Mesenteric fat pad (tissue), 1 donor: ENCODE data around the gene PPP1R9B. TPM values are rescaled to one million over a fixed set of nuclear protein-coding genes. Genes with fewer than 3 reads are reported as not detected.

Experiments used
- DNase-seq: peaks from one replicate; pipeline ENCODE4 v3.0.0-alpha.2; 2020; ENCODE audit warnings: low spot score
- total RNA-seq: library from RNA; stranded (reverse); fragmentation: NEBNext Ultra II Directional; extraction: Animal tissue kit (Norgen Biotek cat#: 25700); gene quantifications from one replicate; pipeline ENCODE4 v1.2.1, GENCODE V29; 2021
- donor health status: DM: yes; HTN: yes; CAD: no.

PPP1R9B gene
- total RNA-seq, 1 donor from 2014 or later: 56.5 TPM

DNA sequence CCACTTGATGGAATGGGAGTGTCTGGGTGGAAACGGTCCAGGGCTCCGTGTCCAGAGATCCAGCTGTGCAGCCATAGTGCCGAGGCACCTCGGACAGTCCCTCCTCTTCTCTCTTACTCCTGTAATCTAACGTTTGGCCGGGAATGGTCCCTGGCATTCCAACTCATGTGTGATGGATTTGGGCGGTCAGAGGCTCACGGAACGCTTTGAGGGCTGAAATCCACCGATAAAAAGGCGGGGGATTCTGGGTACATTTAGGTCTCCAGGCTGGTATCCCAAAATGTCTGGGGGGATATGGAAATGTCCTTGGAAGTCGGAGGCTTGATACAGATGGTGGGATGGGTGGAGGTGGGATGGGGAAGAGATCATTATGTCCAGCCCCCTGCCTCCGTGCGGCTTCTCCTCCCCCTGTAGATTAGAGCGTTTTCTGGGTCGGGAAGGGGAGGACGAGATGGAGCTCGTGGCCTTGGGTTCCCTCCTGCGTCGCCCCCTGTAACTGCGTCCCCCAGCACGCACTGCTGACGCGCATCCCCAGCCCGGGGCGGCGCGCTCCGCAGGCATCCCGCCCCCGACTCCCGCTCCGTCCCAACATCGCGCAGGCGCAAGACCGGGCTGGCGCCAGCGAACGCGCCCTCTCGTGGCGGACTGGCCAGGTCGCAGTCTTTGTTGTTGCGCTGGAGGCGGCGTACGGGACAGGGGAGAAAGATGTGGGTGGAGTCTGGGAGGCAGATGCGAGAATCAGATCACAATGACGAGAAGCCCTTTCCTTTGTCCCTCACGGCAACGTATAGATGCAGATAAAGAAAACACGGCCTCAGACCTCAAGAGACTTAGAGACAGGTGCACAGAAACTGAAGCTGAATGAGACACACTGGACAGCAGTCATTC, 10.8 kb upstream of the PPP1R9B start:
- peak; percentile 98 for DNase-seq

DNA sequence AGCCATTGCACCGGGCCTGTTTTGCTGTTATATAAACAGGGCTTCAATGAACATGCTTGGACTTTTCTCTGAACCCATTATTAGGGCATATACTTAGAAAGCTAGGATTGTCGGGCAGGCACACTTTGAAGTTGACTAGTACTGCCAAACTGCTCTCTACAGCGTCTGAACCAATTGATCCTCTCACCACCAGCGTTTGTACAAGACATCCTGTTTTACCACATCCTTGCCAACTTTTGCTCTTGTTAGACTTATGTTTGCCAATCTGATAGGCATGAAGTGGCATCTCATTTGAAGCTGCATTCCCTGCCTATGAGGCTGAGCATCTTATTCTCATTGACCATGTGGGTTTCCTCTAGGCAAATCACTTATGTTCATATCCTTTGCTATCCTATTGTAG, 7.4 kb upstream of the PPP1R9B start:
- no peak for DNase-seq

DNA sequence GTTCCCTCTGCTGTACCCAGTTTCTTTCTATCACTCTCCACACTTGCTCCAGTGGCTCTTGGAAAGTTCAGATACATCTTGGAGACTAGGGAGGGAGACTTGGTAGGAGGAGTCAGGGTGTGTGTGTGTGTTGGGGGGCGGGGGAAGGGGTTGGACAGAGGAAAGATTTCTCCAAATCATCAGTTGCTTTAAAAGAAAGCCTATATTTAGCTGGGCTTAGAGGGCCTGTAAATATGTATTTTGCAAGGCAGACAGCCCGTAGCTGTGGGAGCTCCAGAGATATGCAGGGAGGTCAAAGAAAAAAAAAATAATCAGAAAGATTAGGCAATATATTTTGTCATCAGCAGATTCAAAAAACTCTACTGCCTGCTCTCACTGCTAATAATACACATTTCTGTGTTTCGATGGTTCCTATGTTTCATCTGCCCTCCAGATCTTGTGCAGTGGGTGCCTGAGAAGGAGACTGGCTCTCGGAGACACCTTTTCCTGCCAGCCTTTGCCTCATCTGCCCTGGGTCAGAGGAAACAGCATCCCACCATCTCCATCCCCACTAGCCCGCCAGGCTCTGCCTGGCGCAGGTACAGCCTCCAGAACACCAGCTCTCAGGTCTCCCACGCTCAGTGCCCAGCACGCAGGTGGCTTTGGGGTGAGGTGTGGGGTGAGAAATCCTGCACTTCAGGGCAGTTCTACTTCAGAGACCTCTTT, 4.8 kb upstream of the PPP1R9B start:
- DNase-seq: no peak

DNA sequence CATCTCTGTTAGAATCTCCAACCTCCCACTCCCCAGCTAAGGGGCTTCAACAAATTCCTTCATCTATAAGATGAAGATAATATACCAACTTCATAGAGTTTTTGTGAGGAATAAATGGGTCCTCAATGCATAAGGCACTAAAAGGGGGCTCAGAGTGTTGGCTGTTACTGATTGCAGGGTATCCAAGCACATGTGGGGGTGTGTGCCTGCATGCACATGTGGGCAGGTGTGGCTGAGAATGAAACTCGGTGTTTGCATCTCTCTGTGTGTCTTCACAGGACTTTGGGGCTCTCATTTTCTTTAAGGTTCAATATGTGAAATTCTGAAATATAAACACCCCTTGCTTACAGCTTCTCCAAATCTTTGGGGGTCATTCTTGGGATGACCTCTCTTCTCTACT, 4.1 kb upstream of the PPP1R9B start:
- no peak for DNase-seq

DNA sequence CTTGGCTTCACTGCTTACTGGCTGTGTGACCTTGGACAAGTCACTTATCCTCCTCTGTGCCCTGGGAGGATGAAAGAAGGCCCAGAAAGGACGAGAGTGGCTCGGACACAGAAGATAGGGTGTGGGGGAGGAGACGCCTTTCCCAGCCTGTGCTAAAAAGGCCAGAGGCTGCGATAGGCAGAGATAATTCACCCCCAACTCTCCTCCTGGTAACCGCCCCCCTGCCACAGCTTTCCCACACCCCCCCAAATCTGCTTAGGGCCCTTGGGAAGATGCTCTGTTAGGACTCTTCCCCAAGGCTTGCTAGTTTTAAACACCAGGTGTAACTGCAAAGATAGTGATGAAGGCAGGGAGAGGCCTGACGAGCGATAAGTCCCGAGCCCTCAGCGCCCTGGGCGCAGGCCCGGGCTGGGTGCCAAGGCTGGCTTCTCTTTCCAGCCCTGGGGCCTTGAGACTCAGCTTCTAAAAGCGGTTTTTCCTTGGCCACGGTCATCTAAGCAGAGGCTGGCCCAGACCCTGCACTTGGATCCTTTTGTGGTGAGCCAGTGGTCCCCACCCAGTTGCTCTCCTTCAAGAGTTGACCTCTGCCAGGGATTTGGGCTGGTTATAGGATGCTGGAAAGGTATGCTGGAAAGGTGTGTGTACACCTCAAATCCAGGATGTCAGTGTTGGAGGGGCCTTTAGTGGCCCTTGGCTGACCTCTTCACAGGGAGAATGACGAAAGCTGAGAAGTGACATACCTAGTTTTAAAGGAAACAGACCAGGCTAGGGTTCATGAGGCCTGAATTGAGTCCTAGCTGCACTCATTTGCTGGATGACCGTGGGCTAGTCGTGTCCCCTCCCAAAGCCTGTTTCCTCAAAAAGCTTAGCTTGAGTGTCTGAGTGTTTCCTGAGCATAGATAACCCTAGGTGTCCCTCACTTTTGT, 3.4 kb upstream of the PPP1R9B start:
- DNase-seq: no peak

DNA sequence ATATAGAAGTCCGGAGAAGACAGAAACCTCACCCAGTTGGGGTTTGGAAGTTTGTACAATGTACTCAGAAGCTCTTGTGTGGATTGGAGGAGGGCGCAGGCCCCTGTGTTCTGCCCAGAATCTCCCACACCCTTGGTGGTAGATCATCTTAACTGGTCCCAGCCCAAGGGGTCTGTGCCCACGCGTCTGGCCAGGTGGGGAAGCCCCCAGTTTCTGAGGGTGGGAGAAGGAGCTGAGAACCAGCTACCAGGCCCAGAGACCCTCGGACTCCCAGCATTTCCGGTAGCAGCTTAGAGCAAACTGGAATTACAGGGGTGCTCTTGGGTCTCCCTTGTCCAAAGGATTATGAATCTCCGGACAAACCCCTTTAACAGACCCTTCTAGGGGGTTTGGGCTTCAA, 2.3 kb upstream of the PPP1R9B start:
- no peak for DNase-seq

DNA sequence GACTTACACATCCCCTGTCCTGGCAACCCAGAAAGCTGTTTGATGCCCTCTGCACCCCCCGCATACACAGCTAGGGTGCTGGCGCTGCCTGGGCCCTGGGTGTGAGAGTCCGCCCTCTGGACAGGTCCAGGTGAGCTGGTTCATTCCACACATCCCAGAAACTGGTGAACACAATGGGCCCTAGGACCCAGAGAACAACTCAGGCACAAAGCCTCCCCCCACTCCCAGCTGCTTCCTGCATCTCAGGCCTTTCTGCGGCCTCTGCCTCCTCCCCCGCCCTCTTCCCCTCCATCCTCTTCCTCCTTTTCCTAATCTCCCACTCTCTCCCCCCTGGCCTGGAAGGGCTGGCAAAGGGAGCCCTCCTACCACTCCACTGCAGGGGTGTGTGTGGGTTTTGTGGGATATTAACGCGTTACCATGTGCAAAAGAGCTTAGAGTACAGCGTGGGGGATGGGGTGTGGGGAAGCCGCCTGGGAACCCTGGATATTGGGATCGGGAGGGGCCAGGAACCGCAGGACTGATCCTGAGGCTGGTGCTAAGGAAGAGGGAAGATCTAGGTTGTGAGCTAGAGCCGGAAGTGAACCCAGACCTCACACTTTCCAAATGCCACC, 1.6 kb upstream of the PPP1R9B start:
- DNase-seq: no peak

DNA sequence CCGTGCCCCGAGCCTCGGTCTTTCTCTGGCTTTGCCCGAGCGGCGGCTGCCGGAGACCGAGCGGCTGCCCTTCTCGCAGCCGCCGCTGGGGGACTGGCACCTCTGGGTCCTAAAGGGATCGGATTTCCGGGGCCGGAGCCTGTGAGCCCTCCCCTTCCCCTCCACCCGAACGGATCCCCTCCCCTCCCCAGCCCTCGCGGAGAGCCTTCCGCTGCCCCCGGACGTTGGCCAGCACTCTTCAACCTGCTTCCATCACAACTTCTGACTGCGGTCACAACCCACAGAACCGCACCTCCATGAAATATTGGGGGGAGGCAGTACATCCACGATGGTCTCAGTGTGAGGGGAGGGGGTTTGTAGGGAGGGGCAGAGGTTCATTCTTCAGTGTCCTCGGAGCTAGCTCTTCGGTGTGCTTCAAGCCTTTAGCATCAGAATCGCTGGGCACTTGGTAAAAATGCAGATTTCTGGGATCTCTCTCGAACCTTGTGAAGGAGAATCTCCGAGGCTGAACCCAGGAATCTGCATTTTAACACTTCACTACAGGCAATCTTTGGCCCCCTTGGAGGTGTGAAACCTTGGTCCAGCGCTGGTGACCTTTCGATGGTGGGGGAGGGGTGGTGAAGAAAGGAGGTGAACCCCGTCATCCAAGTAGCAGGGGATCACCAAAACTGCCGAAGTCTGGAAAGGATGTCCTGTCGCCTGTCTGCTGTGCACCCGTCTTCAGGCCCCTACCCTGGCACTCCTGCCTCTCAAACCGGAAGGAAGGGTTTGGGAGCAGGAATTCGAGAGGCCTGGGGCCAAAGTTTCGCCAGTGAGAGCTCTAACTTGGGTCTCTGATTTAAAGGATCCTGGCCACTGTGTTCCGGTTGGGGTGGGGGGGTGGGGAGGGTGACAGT, 812 bp upstream of the PPP1R9B start:
- DNase-seq: peak; percentile 98

DNA sequence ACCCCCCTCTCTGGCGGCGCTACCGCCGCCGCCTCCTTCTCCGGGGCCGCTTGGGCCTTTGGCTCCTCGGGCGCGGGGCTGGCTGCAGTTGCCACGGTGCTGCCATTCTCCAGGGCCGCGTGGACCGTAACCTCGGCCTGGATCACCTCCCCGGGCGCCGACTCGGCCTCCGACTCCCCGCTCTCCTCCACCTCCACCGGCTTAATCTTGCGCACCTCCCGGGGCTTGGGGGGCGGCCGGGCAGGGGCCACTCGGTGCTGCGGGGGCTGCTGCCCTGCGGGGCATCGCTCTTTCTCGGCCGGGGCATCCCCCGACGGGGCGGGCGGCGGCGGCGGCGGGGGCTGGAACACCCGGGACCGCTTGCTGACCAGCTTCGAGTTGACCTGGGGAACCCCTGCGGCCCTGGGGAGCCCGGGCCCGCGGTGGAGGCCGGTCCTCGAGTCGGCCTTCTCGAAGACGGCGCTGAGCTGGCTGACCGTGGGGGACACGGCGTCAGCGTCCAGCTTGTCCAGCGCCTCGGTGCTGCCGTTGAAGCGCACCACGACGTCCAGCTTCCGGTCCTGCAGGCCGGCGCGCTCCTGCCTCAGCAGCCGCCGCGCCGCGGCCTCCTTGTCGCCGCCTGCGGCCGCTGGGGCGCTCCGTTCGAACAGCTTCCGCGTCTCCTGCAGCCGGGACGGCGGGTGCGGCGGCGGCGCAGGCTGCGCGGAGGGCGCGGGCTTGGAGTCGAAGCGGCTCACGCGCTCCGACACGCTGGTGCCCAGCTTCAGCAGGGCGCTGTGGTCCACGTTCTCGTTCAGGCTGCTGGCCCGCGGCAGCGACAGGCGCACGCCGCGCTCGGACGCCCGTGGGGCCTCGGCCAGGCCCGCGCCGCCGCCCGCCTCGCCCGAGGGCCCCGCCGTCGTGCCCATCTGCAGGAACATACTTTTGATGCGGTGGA, 792 bp downstream of the PPP1R9B start:
- DNase-seq: no peak

DNA sequence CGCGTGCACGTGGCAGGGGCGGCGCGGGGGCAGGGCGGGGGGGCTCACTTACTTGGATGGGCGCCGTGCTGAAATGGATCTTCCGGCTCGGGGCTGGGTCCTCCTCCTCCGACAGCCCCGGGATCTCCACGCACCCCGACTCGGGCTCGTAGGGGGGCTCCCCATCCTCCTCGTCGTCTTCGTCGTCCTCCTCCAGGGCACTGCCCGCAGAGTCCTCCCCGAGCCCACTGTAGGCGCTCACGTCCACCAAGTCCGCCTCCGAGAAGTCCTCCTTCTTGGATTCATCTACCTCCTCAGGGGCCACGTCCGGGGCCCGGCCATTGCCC, 1.4 kb downstream of the PPP1R9B start:
- DNase-seq: no peak

DNA sequence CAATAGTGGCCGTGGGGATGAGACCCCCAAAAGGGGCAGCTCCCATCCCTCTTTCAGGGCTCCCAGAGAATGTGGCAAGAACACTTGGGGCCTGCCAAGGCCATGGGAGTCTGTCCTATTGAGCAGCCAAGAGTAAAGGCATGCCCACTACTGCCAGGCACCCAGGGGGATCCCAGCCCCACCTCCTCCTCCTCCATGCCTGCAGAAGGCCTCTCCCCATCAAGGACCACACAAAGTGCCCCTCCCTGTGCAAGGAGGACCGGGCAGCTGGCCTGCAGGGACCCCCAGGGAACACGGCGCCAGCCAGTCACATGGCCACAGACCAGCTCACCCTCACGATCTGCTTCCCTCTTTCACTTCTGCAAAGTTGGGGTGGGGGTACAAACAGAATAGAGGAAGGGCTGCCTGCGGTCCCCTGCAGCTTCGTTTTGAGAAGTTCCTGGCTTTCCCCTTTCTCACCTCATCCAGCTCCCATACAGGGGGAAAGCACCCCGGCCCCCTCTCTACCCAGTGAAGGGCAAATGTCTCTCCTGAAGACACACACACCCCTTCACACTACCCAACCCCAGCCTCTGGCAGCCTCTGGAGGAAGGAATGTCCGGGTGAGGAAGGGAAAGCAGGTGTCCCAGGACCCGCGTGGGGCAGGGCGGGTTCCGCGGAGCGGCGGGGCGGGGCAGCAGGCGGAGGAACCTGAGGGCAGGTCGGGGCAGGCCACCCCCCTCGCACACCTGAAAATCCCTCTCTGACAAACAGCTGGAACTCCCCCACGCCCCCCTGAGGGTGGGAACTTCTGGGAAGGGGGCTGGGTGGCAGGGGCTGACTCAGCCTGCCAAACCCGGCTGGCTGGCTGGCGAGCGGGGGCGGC, 2.0 kb downstream of the PPP1R9B start:
- DNase-seq: no peak

DNA sequence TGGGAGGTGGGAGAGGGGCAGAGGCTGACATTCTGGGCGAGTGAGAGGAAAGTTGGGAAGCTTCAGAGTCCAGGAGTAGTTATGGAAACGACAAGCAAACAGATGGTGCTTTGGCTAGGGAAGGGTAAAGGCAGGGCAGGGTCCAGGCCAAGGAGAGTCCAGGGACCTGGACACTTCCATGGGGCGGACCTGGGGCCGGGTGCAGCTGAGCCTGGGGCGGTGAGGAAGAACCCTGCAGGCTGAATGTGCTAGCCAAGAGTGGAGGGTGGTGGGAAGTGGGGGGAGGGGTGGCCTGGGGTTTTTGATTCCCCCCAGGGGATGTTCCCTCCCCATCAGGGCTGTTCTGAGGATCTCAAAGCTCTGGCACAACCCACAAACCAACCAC, 2.6 kb downstream of the PPP1R9B start:
- DNase-seq: no peak

DNA sequence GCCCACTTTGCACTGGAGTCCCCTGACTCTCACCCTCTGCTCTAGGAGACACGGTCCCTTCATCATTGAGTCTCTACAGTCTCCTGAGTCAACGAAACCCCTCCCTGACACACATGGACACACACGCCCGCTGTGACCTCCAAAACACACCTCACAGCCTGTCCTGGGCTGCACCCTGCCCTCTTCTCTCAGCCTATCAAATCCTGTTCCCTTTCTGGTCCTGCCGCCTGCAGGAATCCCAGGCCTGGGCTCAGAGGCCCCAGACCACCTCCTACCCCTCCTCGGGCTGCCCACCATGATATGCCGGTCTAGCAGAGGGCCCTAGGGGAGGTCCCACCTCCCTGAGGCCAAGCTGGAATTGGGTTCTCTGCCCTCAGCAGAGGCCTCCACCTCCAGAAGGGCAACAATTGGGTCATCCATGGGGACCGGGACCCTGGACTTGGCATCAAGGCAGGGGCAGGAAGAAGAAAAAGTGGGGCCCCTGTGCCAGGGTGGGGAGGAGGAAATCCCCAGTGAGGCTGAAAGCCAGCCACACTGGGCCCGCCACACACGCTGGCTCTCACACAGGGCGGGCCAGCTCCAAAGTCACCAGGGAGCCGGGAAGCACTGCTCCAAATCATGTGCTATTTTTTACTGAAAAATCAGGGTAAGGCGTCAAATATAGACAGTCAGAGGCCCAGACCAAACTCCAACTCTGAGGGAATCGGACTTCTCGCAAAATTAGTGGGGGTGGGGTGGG, 3.4 kb downstream of the PPP1R9B start:
- DNase-seq: no peak

DNA sequence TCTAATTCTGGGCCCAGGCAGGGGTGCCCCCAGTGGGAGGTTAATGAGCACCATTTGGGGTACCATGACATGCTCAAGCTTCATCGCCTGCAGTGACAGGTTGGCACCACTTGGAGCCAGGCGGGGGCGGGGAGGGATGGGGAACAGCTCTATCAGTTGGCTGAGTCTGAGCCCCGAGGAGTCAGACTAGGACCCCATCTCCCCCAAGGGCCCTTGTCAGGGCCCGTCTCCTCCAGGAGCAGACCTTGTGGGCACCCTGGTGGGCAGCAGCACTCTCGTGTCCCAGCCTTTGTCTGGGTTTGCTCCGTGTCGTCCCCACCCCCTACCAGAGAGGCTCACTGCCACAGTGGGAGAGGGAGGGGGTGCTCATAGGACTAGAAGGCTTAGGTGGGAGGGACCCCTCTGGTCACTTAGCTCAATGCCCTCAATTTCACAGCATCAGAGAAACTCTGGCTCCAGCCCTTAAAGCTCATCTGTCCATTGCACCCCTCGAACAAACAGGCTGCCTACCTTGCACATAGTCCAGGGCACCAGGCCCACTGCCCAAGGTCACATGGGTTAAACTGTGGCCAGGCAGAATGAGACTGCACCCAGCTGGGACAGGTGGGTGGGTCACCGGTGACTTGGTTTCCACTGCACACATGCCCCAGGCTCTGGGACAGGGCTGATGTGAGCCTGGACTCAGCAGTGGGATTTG, 4.1 kb downstream of the PPP1R9B start:
- DNase-seq: no peak

DNA sequence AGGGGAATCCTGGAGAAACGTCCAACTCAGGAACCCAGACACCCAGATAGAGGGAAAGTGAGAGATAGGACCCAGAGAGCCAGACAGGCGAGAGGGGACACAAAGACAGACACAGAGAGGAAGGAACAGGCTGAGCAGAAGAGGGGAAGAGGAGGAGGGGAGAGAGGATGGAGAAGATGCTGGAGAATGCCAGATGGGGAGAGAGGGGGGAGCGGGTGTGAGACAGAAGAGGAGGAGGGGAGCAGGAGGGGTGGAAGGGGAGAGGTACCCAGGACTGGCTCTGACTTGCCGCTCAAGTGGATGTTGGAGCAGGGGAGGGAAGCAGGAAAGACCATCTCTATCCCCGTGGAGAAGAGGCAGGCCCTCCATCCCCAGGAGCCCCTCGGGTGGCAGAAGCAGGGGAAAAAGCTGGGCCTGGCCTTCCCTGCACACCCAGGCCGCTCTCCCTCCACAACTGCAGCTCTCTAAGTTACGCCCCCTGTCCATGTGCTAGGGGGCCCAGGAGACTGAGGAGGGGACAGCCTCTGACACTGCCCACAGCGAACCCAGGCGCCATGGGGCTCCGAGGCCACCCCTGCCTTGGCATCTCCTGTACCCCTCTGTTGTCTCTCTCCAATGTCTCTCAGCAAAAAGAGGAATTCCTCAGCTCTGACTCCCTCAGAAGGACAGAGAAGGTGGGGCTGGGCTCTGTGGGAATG, 4.8 kb downstream of the PPP1R9B start:
- no peak for DNase-seq

DNA sequence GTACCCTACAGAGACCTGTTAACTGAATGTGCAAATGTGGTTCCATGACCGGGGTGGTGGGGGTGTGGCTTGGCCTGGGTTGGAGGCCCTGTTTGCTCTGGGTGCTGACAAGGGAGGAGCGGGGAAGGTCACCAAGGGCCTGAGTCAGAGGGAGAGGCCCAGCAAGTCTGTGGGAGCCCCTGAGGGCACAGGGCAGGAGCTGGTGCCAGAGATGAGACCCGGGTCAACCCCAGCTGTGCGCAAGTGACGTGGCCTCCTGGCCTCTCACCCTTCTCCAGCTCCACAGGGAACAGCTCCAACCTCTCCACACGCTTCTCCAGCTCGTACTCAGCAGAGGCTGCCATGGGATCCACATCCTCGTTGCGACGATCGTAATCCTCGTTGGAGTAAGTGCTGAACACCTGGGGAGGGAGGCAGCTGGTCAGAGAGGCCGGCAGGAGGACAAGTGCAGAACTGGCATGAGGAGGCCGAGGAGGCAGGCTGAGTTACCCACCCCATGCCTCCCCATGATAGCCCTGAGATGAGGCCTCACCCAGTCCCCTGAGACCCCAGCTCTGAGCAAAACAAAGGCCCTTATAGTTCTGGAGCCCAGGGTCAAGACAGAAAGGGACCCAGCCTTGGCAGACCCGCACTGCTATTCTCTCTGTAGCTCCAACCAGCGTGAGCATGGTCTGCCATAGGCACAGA, 5.5 kb downstream of the PPP1R9B start:
- DNase-seq: no peak
